HFFc6 (cell line): ENCODE data around the gene MYO5A. TPM values are rescaled to one million over a fixed set of nuclear protein-coding genes. Genes with fewer than 3 reads are reported as not detected.
"Not testable (repeated sequence)": the region's sequence is repeated elsewhere in the genome, so short reads cannot be mapped to it uniquely, and the experiment has no call there.

Experiments used
- DNase-seq: peaks from one replicate; pipeline ENCODE4 v3.0.0-alpha.2; 2018
- H3K27ac Mint-ChIP-seq: 2 replicates; pipeline ENCODE4 v1.8.0; 2020; ENCODE audit warnings: mild to moderate bottlenecking, mixed read lengths
- H3K27me3 Mint-ChIP-seq: 2 replicates; pipeline ENCODE4 v1.8.0; 2021; ENCODE audit warnings: mild to moderate bottlenecking, moderate library complexity, mixed read lengths; ENCODE audit not compliant: insufficient read depth
- H3K36me3 Mint-ChIP-seq: 2 replicates; pipeline ENCODE4 v1.8.0; 2021; ENCODE audit warnings: low read depth, mixed read lengths
- H3K4me1 Mint-ChIP-seq: 2 replicates; pipeline ENCODE4 v1.8.0; 2020; ENCODE audit warnings: low read depth, mixed read lengths
- H3K4me3 Mint-ChIP-seq: 2 replicates; pipeline ENCODE4 v1.8.0; 2020; ENCODE audit warnings: mild to moderate bottlenecking, moderate library complexity, mixed read lengths
- H3K9me3 Mint-ChIP-seq: 2 replicates; pipeline ENCODE4 v1.8.0; 2020; ENCODE audit warnings: mild to moderate bottlenecking, mixed read lengths
- CTCF ChIP-seq: fragments of 200-600 bp; sonication (generic); IDR thresholded peaks from 2 replicates; pipeline ENCODE4 v1.5.0; 2021; ENCODE audit warnings: antibody characterized with exemption, mild to moderate bottlenecking
- total RNA-seq, 6 experiments: library from RNA; stranded (reverse); fragmentation: NEBNext Ultra II Directional; extraction: Animal tissue kit (Norgen Biotek cat#: 25700); gene quantifications; 2 replicates in 1 of 6; 3 replicates in 5 of 6; pipeline ENCODE4 v1.2.3, GENCODE V29; 2021

Gene MYO5A
- total RNA-seq, 6 experiments from 2014 or later, result 47.4 to 59.4 (median 54.0) TPM

- no peaks in the 10 kb centered on the region; the same call in 1 of the 2 replicates for H3K27me3 Mint-ChIP-seq
- peak overlapping the region; percentile 47 for H3K27ac Mint-ChIP-seq
- DNase-seq, result no peak
- TF ChIP-seq CTCF, result no peak
- peaks cover 4% of the 10 kb centered on the region; the same call in 1 of the 2 replicates for H3K36me3 Mint-ChIP-seq
- no peak overlapping the region for H3K4me3 Mint-ChIP-seq
- H3K4me1 Mint-ChIP-seq, result peaks cover 67% of the 10 kb centered on the region
- no peaks in the 10 kb centered on the region for H3K9me3 Mint-ChIP-seq
These were observed 36.5 kb downstream of the MYO5A start for GRCh38 chr15:52492132-52492531.

- TF ChIP-seq CTCF, result no peak
- Mint-ChIP-seq H3K36me3 (peaks cover 4% of the 10 kb centered on the region; the same call in 1 of the 2 replicates), H3K4me3 (peak overlapping the region; percentile 25; the same call in 1 of the 2 replicates), H3K27me3 (no peaks in the 10 kb centered on the region; the same call in 1 of the 2 replicates), H3K4me1 (peaks cover 64% of the 10 kb centered on the region), H3K27ac (peak overlapping the region; percentile 86), H3K9me3 (no peaks in the 10 kb centered on the region)
- peak; percentile 73 for DNase-seq
These were observed 37.2 kb downstream of the MYO5A start for GRCh38 chr15:52491472-52491871.

- DNase-seq, H3K4me3 Mint-ChIP-seq, H3K27me3 Mint-ChIP-seq, H3K27ac Mint-ChIP-seq, H3K9me3 Mint-ChIP-seq, H3K36me3 Mint-ChIP-seq: not testable (repeated sequence)
- H3K4me1 Mint-ChIP-seq, result peaks cover 65% of the 10 kb centered on the region
These were observed 39.2 kb downstream of the MYO5A start for GRCh38 chr15:52489430-52489829.

- DNase-seq, result no peak
- Mint-ChIP-seq H3K4me1 (peaks cover 65% of the 10 kb centered on the region), H3K9me3 (no peaks in the 10 kb centered on the region), H3K27me3 (no peaks in the 10 kb centered on the region), H3K36me3 (peaks cover 4% of the 10 kb centered on the region), H3K4me3 (no peak overlapping the region), H3K27ac (no peak overlapping the region)
- TF ChIP-seq CTCF, result no peak
These were observed 39.9 kb downstream of the MYO5A start for GRCh38 chr15:52488830-52489229.

- no peak overlapping the region for H3K4me3 Mint-ChIP-seq
- peaks cover 67% of the 10 kb centered on the region for H3K4me1 Mint-ChIP-seq
- H3K27ac Mint-ChIP-seq, result no peak overlapping the region
- no peaks in the 10 kb centered on the region; the same call in 1 of the 2 replicates for H3K36me3 Mint-ChIP-seq
- no peak for TF ChIP-seq CTCF
- DNase-seq, result no peak
- no peaks in the 10 kb centered on the region for H3K9me3 Mint-ChIP-seq
- H3K27me3 Mint-ChIP-seq, result no peaks in the 10 kb centered on the region
These were observed 42.4 kb downstream of the MYO5A start for GRCh38 chr15:52486003-52486996.

- Mint-ChIP-seq H3K4me1 (peaks cover 68% of the 10 kb centered on the region), H3K9me3 (no peaks in the 10 kb centered on the region), H3K36me3 (no peaks in the 10 kb centered on the region; the same call in 1 of the 2 replicates), H3K27ac (no peak overlapping the region), H3K4me3 (no peak overlapping the region), H3K27me3 (no peaks in the 10 kb centered on the region)
- DNase-seq, result no peak
- no peak for TF ChIP-seq CTCF
These were observed 43.4 kb downstream of the MYO5A start for GRCh38 chr15:52485290-52485689.
